Stimulated activated CD8-positive, alpha-beta memory T cell treated with anti-CD3 and anti-CD28 coated beads, Interleukin-12 subunit alpha, Interleukin-12 subunit beta, amount 100 ng/mL, for 4 hours (primary cell): ENCODE measurements around the gene PARM1.

Experiments used
- DNase-seq: peaks from one replicate; pipeline ENCODE4 v3.0.0-alpha.2; 2020; ENCODE audit warnings: low read depth

The PARM1 gene

GRCh38 chr4:75031775-75032174 is 98.9 kb downstream of the PARM1 start:
- DNase-seq: no peak

- DNase-seq: no peak
Measured at GRCh38 chr4:75034523-75034922, 101.6 kb downstream of the PARM1 start.

- DNase-seq: no peak
Measured at GRCh38 chr4:75035321-75035720, 102.4 kb downstream of the PARM1 start.

DNA sequence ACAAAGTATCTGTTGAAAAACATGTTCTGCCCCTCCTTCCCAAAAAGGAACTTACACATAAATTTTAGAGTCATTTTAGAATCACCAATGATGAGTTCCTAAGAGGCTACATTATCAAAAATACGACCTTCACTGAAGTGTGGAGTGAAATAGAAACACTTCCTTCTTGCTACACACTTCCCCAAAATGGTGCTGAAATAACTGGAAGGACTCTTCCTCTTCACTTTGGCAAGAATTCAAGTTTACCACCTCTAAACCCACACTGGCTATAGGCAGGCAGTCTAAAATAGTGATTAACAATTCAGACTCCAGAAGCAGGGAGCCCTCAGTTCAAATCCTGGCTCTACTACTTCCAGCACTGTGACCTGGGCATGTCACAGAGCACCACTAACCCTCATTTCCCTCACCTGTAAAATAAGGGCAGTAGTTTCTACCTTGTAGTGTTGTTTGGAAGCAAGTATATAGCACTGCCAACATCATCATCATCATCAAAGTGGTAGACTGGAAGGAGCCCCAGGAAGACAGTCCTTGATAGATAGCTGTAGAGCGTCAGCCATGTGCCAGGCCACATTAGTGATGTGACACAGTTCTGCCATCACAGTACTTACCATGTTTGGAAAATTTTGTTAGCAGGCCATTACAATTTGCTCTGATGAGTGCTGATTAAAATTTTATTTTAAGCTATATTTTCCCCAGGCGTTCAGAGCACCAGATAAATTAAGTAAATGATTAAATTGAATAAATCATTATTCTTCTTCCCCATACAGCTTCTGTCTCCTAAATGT is 103.3 kb downstream of the PARM1 start:
- DNase-seq: no peak

GRCh38 chr4:75037252-75037651 is 104.3 kb downstream of the PARM1 start:
- no peak for DNase-seq

GRCh38 chr4:75038376-75038775 is 105.5 kb downstream of the PARM1 start:
- no peak for DNase-seq

DNA sequence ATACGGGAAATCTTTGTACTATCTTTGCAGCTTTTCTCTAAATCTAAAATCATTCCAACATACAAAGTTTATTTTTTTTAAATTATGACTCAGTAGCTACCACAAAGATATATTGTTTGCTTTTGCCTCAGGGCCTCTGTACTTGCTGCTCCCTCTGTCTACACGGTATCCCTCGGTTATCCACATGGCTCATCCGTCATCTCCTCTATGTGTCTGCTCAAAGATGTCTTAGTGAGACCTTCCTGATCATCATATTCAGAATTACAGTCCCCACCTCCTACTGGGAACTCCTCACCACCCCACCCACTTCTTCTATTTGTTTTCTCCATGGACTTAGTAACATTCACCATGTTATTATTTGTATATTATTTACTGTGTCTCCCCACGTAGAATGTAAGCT is 107.8 kb downstream of the PARM1 start:
- DNase-seq: no peak

- no peak for DNase-seq
Measured at GRCh38 chr4:75042601-75043208, 109.8 kb downstream of the PARM1 start.

- DNase-seq: no peak
Measured at GRCh38 chr4:75046226-75046625, 113.3 kb downstream of the PARM1 start.

- DNase-seq: no peak
Measured at GRCh38 chr4:75046641-75047040, 113.7 kb downstream of the PARM1 start.

GRCh38 chr4:75048208-75048879 is 115.4 kb downstream of the PARM1 start:
- DNase-seq: no peak

GRCh38 chr4:75051431-75051830 is 118.5 kb downstream of the PARM1 start:
- DNase-seq: no peak

DNA sequence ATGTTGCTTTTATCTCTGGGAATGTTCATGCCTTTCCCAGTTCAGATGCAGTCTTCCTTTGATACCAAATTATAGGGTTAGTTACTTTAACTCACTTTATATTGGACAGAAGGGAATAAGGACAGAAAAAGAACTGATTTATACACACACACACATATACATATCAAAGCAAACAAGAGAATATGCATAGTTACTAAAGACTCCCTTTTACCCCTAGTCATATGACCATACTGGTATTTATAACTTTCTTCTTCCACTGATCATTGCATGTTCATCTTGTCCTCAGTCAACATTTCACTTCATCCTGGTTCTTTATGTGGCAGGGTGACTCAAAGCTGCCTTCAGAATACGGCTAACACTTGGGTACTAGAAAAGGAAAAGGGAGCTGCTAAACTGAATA is 120.4 kb downstream of the PARM1 start:
- DNase-seq: no peak

- no peak for DNase-seq
Measured at GRCh38 chr4:75054078-75054477, 121.2 kb downstream of the PARM1 start.

DNA sequence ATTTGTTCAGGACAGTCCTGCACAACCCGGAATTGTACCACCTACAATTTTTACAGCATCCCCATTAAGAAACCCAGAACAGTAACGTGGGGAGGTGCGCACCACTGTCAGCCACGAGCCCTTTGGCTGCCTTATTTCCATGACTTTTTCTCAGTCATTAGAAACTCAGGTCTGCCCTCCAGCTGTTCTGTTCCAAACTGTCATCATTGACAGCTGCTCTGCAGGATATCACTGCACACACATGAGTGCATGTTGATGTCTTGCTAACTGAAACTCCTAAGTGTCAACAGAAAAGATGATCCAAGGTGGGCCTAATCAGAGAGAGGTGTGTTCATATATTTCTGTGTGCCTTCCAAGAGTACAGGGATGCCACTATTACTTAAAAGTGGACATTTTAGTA is 123.4 kb downstream of the PARM1 start:
- no peak for DNase-seq

GRCh38 chr4:75057369-75057768 is 124.5 kb downstream of the PARM1 start:
- no peak for DNase-seq

GRCh38 chr4:75058486-75058885 is 125.6 kb downstream of the PARM1 start:
- DNase-seq: no peak

- DNase-seq: no peak
Measured at GRCh38 chr4:75063433-75063832, 130.5 kb downstream of the PARM1 start.

- no peak for DNase-seq
Measured at GRCh38 chr4:75065909-75066308, 133.0 kb downstream of the PARM1 start.

GRCh38 chr4:75069493-75070074 is 136.7 kb downstream of the PARM1 start:
- DNase-seq: no peak

DNA sequence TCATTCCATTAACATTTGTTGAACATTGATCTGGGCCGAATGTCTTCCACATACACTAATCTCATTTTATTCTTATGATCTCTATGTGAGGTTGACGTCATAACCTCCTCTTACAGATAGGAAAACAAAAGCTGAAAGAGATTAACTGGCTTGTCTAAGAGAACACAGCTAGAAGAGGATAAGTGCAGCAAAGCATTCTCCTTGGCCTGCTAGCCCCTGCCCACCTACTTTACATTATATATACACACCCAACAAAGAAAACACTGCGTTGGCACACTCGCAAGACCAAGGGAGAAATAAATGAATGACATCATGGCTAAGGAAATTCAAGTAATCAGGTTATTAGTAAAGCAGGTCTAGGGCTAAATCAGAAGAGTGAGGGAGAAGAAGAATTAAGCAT is 138.4 kb downstream of the PARM1 start:
- DNase-seq: no peak

DNA sequence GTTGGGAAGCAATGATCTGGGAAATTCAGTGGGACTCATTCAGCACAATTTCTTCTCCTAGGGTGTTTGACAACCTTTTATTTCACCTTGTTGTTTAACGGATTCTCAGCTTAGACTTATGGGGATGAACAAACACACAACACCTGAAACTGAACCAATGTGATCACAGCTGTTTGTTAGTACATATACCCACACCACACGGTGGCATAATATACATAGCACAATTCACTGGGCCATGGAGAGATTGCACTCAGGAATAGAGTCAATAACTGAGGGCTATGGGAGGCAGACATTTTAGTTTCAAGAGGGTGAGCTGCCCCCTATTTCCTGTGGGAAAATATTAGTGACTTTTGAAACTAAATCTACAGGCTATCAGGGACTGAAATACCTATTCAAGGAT is 148.0 kb downstream of the PARM1 start:
- no peak for DNase-seq

GRCh38 chr4:75081561-75081960 is 148.6 kb downstream of the PARM1 start:
- no peak for DNase-seq
